Measurements from ENCODE around the gene RIT1. TPM values are rescaled to one million over a fixed set of nuclear protein-coding genes. Genes with fewer than 3 reads are reported as not detected.

The RIT1 gene
- total and polyA plus RNA-seq, 2 of the 13 experiments (the other 11 are each of a cell fraction or from before 2014, with no cell fraction given), result 12.2 to 32.2 TPM

- peak overlapping the region; percentile 74 for H3K9ac ChIP-seq (ENCODE audit: insufficient read depth, low read depth, low read length)
- TSS peak; percentile 45 for BruUV-seq (replicated peaks)
- ChIA-PET POLR2A (interaction anchor here (0.5 to 1.5 kb wide), 3 partner anchors 12 to 363 kb away, joined by 3 to 4 read pairs (median 3); partner anchors contain the start of gene KHDC4), CTCF (ENCODE audit: low intra/inter-chr PET ratio, low total read pairs) (no interaction called here)
- peak overlapping the region; percentile 62 to 79 (median 78) for H3K4me3 ChIP-seq (replicated peaks in 1 of 3; ENCODE audit: insufficient read depth in 1 of 3, low read depth in 2 of 3, low read length in 3 of 3)
- intact Hi-C loops (cut with micrococcal nuclease; ENCODE audit: unreplicated experiment) (no loop called here), in situ Hi-C loops (cut with HindIII; ENCODE audit: extremely low pct_ligation_motif_present, low pct_unique_long_range_greater_than_20kb) (no loop called here)
- peaks cover 13% of the 10 kb centered on the region for H3K79me2 ChIP-seq (ENCODE audit: insufficient read depth, low read length)
- peaks cover 21% of the 10 kb centered on the region for H3K4me1 ChIP-seq (ENCODE audit: insufficient read depth, low read length)
- 3% methylated on average over 11 of the region's 11 CpGs for WGBS (ENCODE audit: low lambda C conversion rate)
- H3K36me3 ChIP-seq (replicated peaks in 1 of 2; ENCODE audit: control insufficient read depth in 1 of 2, insufficient read depth in 2 of 2, low read length in 2 of 2), result peaks cover 8 to 42% of the 10 kb centered on the region in 2 experiments
- no peaks in the 10 kb centered on the region for H3K27me3 ChIP-seq (ENCODE audit: control insufficient read depth in 1 of 2, insufficient read depth in 2 of 2, low read length in 2 of 2)
- no peaks in the 10 kb centered on the region for H3K9me3 ChIP-seq (ENCODE audit: low read length)
- peak overlapping the region; percentile 76 for H3K4me2 ChIP-seq (ENCODE audit: low read depth, low read length)
- H3K27ac ChIP-seq (ENCODE audit: extremely low read length, insufficient read depth, low read length), result peak overlapping the region; percentile 61
- ATAC-seq (peak; percentile 71), DNase-seq (ENCODE audit: low spot score) (no peak), FAIRE-seq (no peak)
- H4K20me1 ChIP-seq (ENCODE audit: insufficient read depth, low read length), result no peaks in the 10 kb centered on the region
- H2AFZ ChIP-seq (ENCODE audit: low read length), result no peak overlapping the region
- TF ChIP-seq KAT7 (CRISPR knock-in tag; IDR thresholded peaks at IDR 0.05; ENCODE audit: borderline replicate concordance) (0 out of 2 replicates have a peak, but pooled peaks have one; percentile 16), MAZ (IDR thresholded peaks at IDR 0.05; ENCODE audit: borderline replicate concordance, low read depth, low read length) (no peak), MAZ (CRISPR knock-in tag; IDR thresholded peaks at IDR 0.05; ENCODE audit: low read depth) (0 out of 2 replicates have a peak, but pooled peaks have one; percentile 5), SRSF1 (optimal IDR thresholded peaks at IDR 0.05; ENCODE audit: low read depth, low read length) (no peak), NRL (CRISPR knock-in tag; IDR thresholded peaks at IDR 0.05; ENCODE audit: borderline replicate concordance) (no peak), ZFX (CRISPR knock-in tag; IDR thresholded peaks at IDR 0.05; ENCODE audit: low read depth) (peak; percentile 50; the same call in 1 of the 2 replicates), FOXA3 (CRISPR knock-in tag; IDR thresholded peaks at IDR 0.05) (no peak), HMGXB4 (CRISPR knock-in tag; IDR thresholded peaks at IDR 0.05; ENCODE audit: borderline replicate concordance in 1 of 2, low read depth in 1 of 2) (peak in 1 of 2 experiments; percentile 58; a peak in 1 of 4 replicates), RBM39 (IDR thresholded peaks at IDR 0.05; ENCODE audit: low read depth, low read length, poor library complexity, severe bottlenecking) (no peak), HDAC1 (CRISPR knock-in tag; IDR thresholded peaks at IDR 0.05) (0 out of 2 replicates have a peak, but pooled peaks have one; percentile 41), AKAP8 (CRISPR knock-in tag; IDR thresholded peaks at IDR 0.05) (0 out of 2 replicates have a peak, but pooled peaks have one; percentile 7), ZFY (CRISPR knock-in tag; IDR thresholded peaks at IDR 0.05) (0 out of 2 replicates have a peak, but pooled peaks have one; percentile 27), ZNF225 (CRISPR knock-in tag; IDR thresholded peaks at IDR 0.05) (no peak), THAP11 (CRISPR knock-in tag; IDR thresholded peaks at IDR 0.05) (peak; percentile 33; the same call in 1 of the 2 replicates), ZNF784 (CRISPR knock-in tag; IDR thresholded peaks at IDR 0.05; ENCODE audit: borderline replicate concordance) (no peak), ZNF720 (CRISPR knock-in tag; IDR thresholded peaks at IDR 0.05) (no peak), ZFP82 (CRISPR knock-in tag; IDR thresholded peaks at IDR 0.05; ENCODE audit: borderline replicate concordance) (0 out of 2 replicates have a peak, but pooled peaks have one; percentile 2)
- TF ChIP-seq, protein P1, sequence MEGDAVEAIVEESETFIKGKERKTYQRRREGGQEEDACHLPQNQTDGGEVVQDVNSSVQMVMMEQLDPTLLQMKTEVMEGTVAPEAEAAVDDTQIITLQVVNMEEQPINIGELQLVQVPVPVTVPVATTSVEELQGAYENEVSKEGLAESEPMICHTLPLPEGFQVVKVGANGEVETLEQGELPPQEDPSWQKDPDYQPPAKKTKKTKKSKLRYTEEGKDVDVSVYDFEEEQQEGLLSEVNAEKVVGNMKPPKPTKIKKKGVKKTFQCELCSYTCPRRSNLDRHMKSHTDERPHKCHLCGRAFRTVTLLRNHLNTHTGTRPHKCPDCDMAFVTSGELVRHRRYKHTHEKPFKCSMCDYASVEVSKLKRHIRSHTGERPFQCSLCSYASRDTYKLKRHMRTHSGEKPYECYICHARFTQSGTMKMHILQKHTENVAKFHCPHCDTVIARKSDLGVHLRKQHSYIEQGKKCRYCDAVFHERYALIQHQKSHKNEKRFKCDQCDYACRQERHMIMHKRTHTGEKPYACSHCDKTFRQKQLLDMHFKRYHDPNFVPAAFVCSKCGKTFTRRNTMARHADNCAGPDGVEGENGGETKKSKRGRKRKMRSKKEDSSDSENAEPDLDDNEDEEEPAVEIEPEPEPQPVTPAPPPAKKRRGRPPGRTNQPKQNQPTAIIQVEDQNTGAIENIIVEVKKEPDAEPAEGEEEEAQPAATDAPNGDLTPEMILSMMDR (CRISPR knock-in tag; IDR thresholded peaks at IDR 0.05), result peak; percentile 39
Observed at GRCh38 chr1:155910621-155911121, 478 bp downstream of the RIT1 start.
